Astrocyte of the cerebellum (primary cell): ENCODE results near the gene CR1.
A peak's percentile ranks its signal among the peaks of the same experiment; 100 is the strongest.
"Not testable (repeated sequence)": the region's sequence is repeated elsewhere in the genome, so short reads cannot be mapped to it uniquely, and the experiment has no call there.

Experiments used
- DNase-seq: peaks from one replicate; pipeline ENCODE4 v3.0.0-alpha.2; 2011; ENCODE audit warnings: low read depth
- H3K4me3 ChIP-seq: 2 replicates; pipeline ENCODE4 v1.5.1; 2011; ENCODE audit warnings: mild to moderate bottlenecking, low read depth, low read length, moderate library complexity
- CTCF ChIP-seq: IDR thresholded peaks from 2 replicates; pipeline ENCODE4 v1.5.1; 2012; ENCODE audit warnings: low read length, low read depth, moderate library complexity, mild to moderate bottlenecking; ENCODE audit errors: missing control alignments
- in situ Hi-C: cut with HindIII; loops from 2 replicates; pipeline ENCODE4 v1.10.0; 2017; ENCODE audit warnings: low sequenced_read_pairs

CR1 gene

GRCh38 chr1:207672522-207673130 is 176.7 kb downstream of the CR1 start:
- peak; percentile 39 for TF ChIP-seq CTCF
- in situ Hi-C loops: no loop called here
- DNase-seq: peak; percentile 9
- H3K4me3 ChIP-seq: no peak overlapping the region

GRCh38 chr1:207673399-207673798 is 177.4 kb downstream of the CR1 start:
- in situ Hi-C loops: no loop called here
- H3K4me3 ChIP-seq: no peak overlapping the region
- no peak for TF ChIP-seq CTCF
- DNase-seq: no peak

GRCh38 chr1:207676153-207676552 is 180.2 kb downstream of the CR1 start:
- no peak for TF ChIP-seq CTCF
- in situ Hi-C loops: no loop called here
- no peak overlapping the region for H3K4me3 ChIP-seq
- no peak for DNase-seq

- DNase-seq, in situ Hi-C loops, H3K4me3 ChIP-seq: not testable (repeated sequence)
These were observed 184.8 kb downstream of the CR1 start for GRCh38 chr1:207680590-207681388.

GRCh38 chr1:207682872-207683434 is 187.0 kb downstream of the CR1 start:
- H3K4me3 ChIP-seq, in situ Hi-C loops, DNase-seq: not testable (repeated sequence)

GRCh38 chr1:207690551-207690950 is 194.6 kb downstream of the CR1 start:
- DNase-seq, in situ Hi-C loops, H3K4me3 ChIP-seq: not testable (repeated sequence)

- DNase-seq: no peak
- in situ Hi-C loops: no loop called here
- no peak for TF ChIP-seq CTCF
These were observed 195.1 kb downstream of the CR1 start for GRCh38 chr1:207691010-207691409.

More at GRCh38 chr1:207691010-207691409, 195.1 kb downstream of the CR1 start:
- no peak overlapping the region for H3K4me3 ChIP-seq
